Esophagus squamous epithelium (tissue), 4 donors: ENCODE measurements around the gene TK2.

Source experiments
- POLR2A ChIP-seq, 4 donors: fragments of 450-650 bp; IDR thresholded peaks; one replicate each; pipeline ENCODE4 v1.6.1; 2017; ENCODE audit warnings: antibody characterized with exemption in 4 of 4, mild to moderate bottlenecking in 4 of 4, moderate library complexity in 3 of 4
- TF ChIP-seq, protein P1 (sequence below), 6 experiments: fragments of 450-650 bp in 4 of 6; fragments of 200-600 bp in 2 of 6; sonication (generic) in 2 of 6; IDR thresholded peaks; one replicate each; pipeline ENCODE4 v1.5.1; 2016 to 2019; ENCODE audit warnings: antibody characterized with exemption in 6 of 6, mild to moderate bottlenecking in 4 of 6, moderate library complexity in 4 of 6

- TF ChIP-seq, protein P1, sequence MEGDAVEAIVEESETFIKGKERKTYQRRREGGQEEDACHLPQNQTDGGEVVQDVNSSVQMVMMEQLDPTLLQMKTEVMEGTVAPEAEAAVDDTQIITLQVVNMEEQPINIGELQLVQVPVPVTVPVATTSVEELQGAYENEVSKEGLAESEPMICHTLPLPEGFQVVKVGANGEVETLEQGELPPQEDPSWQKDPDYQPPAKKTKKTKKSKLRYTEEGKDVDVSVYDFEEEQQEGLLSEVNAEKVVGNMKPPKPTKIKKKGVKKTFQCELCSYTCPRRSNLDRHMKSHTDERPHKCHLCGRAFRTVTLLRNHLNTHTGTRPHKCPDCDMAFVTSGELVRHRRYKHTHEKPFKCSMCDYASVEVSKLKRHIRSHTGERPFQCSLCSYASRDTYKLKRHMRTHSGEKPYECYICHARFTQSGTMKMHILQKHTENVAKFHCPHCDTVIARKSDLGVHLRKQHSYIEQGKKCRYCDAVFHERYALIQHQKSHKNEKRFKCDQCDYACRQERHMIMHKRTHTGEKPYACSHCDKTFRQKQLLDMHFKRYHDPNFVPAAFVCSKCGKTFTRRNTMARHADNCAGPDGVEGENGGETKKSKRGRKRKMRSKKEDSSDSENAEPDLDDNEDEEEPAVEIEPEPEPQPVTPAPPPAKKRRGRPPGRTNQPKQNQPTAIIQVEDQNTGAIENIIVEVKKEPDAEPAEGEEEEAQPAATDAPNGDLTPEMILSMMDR (IDR thresholded peaks at IDR 0.05) = no peak
- TF ChIP-seq POLR2A (IDR thresholded peaks at IDR 0.05) = no peak
Observed at GRCh38 chr16:66541388-66542355, 8.2 kb downstream of the TK2 start.
